Liver (tissue), 9 donors: Measurements from ENCODE around the gene ANO7. TPM values are rescaled to one million over a fixed set of nuclear protein-coding genes. Genes with fewer than 3 reads are reported as not detected.

Experiments
- DNase-seq: peaks from one replicate; pipeline ENCODE4 v3.0.0-alpha.2; 2017; ENCODE audit warnings: low spot score
- H3K27ac ChIP-seq, 2 donors: one replicate each; pipeline ENCODE4 v1.7.0; 2013; ENCODE audit warnings: inconsistent platforms in 2 of 2, low read length in 2 of 2, control low read depth in 1 of 2, low read depth in 1 of 2, mild to moderate bottlenecking in 1 of 2
- H3K27me3 ChIP-seq, 4 donors: one replicate each; pipeline versions ENCODE4 v1.6.1 to v1.7.0; 2013; ENCODE audit warnings: low read length in 3 of 4, inconsistent platforms in 1 of 4, mild to moderate bottlenecking in 1 of 4, moderate library complexity in 1 of 4; ENCODE audit not compliant: control insufficient read depth in 4 of 4, insufficient read depth in 4 of 4
- H3K36me3 ChIP-seq, 4 donors: one replicate each; pipeline versions ENCODE4 v1.6.1 to v1.7.0; 2013; ENCODE audit warnings: low read length in 3 of 4, mild to moderate bottlenecking in 3 of 4, low read depth in 1 of 4, moderate library complexity in 1 of 4; ENCODE audit not compliant: control insufficient read depth in 4 of 4, insufficient read depth in 3 of 4
- H3K4me1 ChIP-seq, 4 donors: one replicate each; pipeline versions ENCODE4 v1.6.1 to v1.7.0; 2013; ENCODE audit warnings: low read length in 3 of 4, mild to moderate bottlenecking in 3 of 4, moderate library complexity in 1 of 4; ENCODE audit not compliant: control insufficient read depth in 4 of 4, insufficient read depth in 4 of 4
- H3K4me3 ChIP-seq, 3 donors: one replicate each; pipeline versions ENCODE4 v1.6.1 to v1.7.0; 2013; ENCODE audit warnings: low read length in 3 of 3, control low read depth in 1 of 3, low read depth in 1 of 3, mild to moderate bottlenecking in 1 of 3
- H3K9ac ChIP-seq, 2 donors: one replicate each; pipeline ENCODE4 v1.7.0; 2013; ENCODE audit warnings: low read length in 2 of 2, mild to moderate bottlenecking in 2 of 2, moderate library complexity in 2 of 2, control low read depth in 1 of 2, low read depth in 1 of 2
- H3K9me3 ChIP-seq, 4 donors: one replicate each; pipeline versions ENCODE4 v1.6.1 to v1.7.0; 2013; ENCODE audit warnings: low read length in 3 of 4; ENCODE audit not compliant: control insufficient read depth in 4 of 4
- ATF3 ChIP-seq: IDR thresholded peaks from 2 replicates; pipeline ENCODE4 v1.6.1; 2016; ENCODE audit warnings: antibody characterized with exemption
- CTCF ChIP-seq: fragments of 150-350 bp; IDR thresholded peaks from 2 replicates; pipeline ENCODE4 v1.5.1; 2017; ENCODE audit warnings: improper control_type of control experiment, low read depth, low read length; ENCODE audit not compliant: missing input control
- EGR1 ChIP-seq, 2 donors: IDR thresholded peaks; 2 replicates each; pipeline ENCODE4 v1.6.1; 2016 to 2018; ENCODE audit warnings: antibody characterized with exemption in 2 of 2, low read depth in 2 of 2
- FOXA1 ChIP-seq: IDR thresholded peaks from 2 replicates; pipeline ENCODE4 v1.6.1; 2016; ENCODE audit warnings: antibody characterized with exemption
- FOXA2 ChIP-seq: IDR thresholded peaks from 2 replicates; pipeline ENCODE4 v1.6.1; 2016; ENCODE audit warnings: antibody characterized with exemption
- GABPA ChIP-seq, 2 donors: IDR thresholded peaks in 1 of 2; conservative IDR thresholded peaks in 1 of 2; 2 replicates each; pipeline ENCODE4 v1.6.1; 2016; ENCODE audit warnings: antibody characterized with exemption in 2 of 2, mild to moderate bottlenecking in 1 of 2, moderate library complexity in 1 of 2
- HNF4G ChIP-seq: IDR thresholded peaks from 2 replicates; pipeline ENCODE4 v1.6.1; 2016; ENCODE audit warnings: antibody characterized with exemption
- JUND ChIP-seq, 2 donors: IDR thresholded peaks; 2 replicates each; pipeline ENCODE4 v1.6.1; 2016; ENCODE audit warnings: antibody characterized with exemption in 2 of 2
- MAX ChIP-seq: IDR thresholded peaks from 2 replicates; pipeline ENCODE4 v1.6.1; 2016; ENCODE audit warnings: antibody characterized with exemption
- NR2F2 ChIP-seq: IDR thresholded peaks from 2 replicates; pipeline ENCODE4 v1.6.1; 2016; ENCODE audit warnings: antibody characterized with exemption
- RAD21 ChIP-seq, 2 donors: IDR thresholded peaks; 2 replicates each; pipeline ENCODE4 v1.6.1; 2016; ENCODE audit warnings: antibody characterized with exemption in 2 of 2, mild to moderate bottlenecking in 2 of 2
- REST ChIP-seq: IDR thresholded peaks from 2 replicates; pipeline ENCODE4 v1.6.1; 2016; ENCODE audit warnings: antibody characterized with exemption, mild to moderate bottlenecking
- RXRA ChIP-seq, 2 donors: IDR thresholded peaks; 2 replicates each; pipeline ENCODE4 v1.6.1; 2017 to 2018; ENCODE audit warnings: antibody characterized with exemption in 2 of 2, mild to moderate bottlenecking in 1 of 2
- SP1 ChIP-seq: IDR thresholded peaks from 2 replicates; pipeline ENCODE4 v1.6.1; 2018; ENCODE audit warnings: antibody characterized with exemption, mild to moderate bottlenecking
- TAF1 ChIP-seq: conservative IDR thresholded peaks from 2 replicates; pipeline ENCODE4 v1.6.1; 2016; ENCODE audit warnings: antibody characterized with exemption, mild to moderate bottlenecking
- YY1 ChIP-seq: IDR thresholded peaks from 2 replicates; pipeline ENCODE4 v1.6.1; 2016; ENCODE audit warnings: antibody characterized with exemption, mild to moderate bottlenecking
- ZBTB33 ChIP-seq: IDR thresholded peaks from 2 replicates; pipeline ENCODE4 v1.6.1; 2016; ENCODE audit warnings: antibody characterized with exemption
- WGBS: extraction: QIAGEN DNeasy Blood & Tissue Kit; methylation state at CpG from one replicate; pipeline ENCODE4 v1.1.7; 2013; 5-methylcytosine and 5-hydroxymethylcytosine counted together
- polyA plus RNA-seq, 2 donors: library from polyadenylated mRNA; stranded (reverse) in 1 of 2; unstranded in 1 of 2; fragments of 200-250 nt in 1 of 2; fragments of >200 nt in 1 of 2; fragmentation: Nextera tagmentation in 1 of 2; extraction: Ambion mirVana in 1 of 2; gene quantifications; one replicate each; pipeline versions ENCODE4 v1.2.1 to v1.2.3, GENCODE V29; 2013 to 2015
- total RNA-seq, 2 donors: library from RNA; depleted of rRNA; stranded (reverse); fragments of >200 nt; gene quantifications; one replicate each; pipeline ENCODE4 v1.2.3, GENCODE V29; 2014
- donor health status: healthy.
- donor health status: healthy.
- donor health status: healthy.
- donor health status: healthy.
- donor health status: healthy.

Gene ANO7
- total and polyA plus RNA-seq, 4 donors: 0.25 to 0.70 (median 0.45) TPM

- DNase-seq: no peak
- H3K27ac ChIP-seq: no peak overlapping the region
- H3K27me3 ChIP-seq: no peaks in the 10 kb centered on the region
- WGBS: 94% methylated on average over 6 of the region's 6 CpGs
- TF ChIP-seq FOXA1 (no peak), FOXA2 (no peak), RAD21 (IDR thresholded peaks at IDR 0.05) (no peak)
- H3K9ac ChIP-seq: no peak overlapping the region
- peaks cover 0 to 4% (median 0%) of the 10 kb centered on the region in 4 donors for H3K36me3 ChIP-seq
- H3K4me3 ChIP-seq: no peak overlapping the region
- H3K9me3 ChIP-seq: no peaks in the 10 kb centered on the region
- H3K4me1 ChIP-seq: no peaks in the 10 kb centered on the region
These were observed 46.4 kb upstream of the ANO7 start for GRCh38 chr2:241142063-241142462.

- peaks cover 0 to 4% (median 0%) of the 10 kb centered on the region in 4 donors for H3K36me3 ChIP-seq
- no peak for DNase-seq
- no peak for TF ChIP-seq FOXA1
- no peak for TF ChIP-seq TAF1
- no peak for TF ChIP-seq JUND (IDR thresholded peaks at IDR 0.05)
- TF ChIP-seq RAD21 (IDR thresholded peaks at IDR 0.05): no peak
- TF ChIP-seq ZBTB33: no peak
- no peak for TF ChIP-seq REST
- no peak for TF ChIP-seq EGR1 (IDR thresholded peaks at IDR 0.05; ENCODE audit: low read depth in 2 of 2)
- no peak overlapping the region for H3K4me3 ChIP-seq
- WGBS: 88% methylated on average over 9 of the region's 9 CpGs
- H3K27me3 ChIP-seq: no peaks in the 10 kb centered on the region
- H3K27ac ChIP-seq: no peak overlapping the region
- no peaks in the 10 kb centered on the region for H3K9me3 ChIP-seq
- H3K4me1 ChIP-seq: no peaks in the 10 kb centered on the region
- H3K9ac ChIP-seq: no peak overlapping the region
These were observed 45.9 kb upstream of the ANO7 start for GRCh38 chr2:241142593-241142992.

- H3K4me1 ChIP-seq: peaks cover 3 to 24% (median 18%) of the 10 kb centered on the region in 4 donors
- H3K9me3 ChIP-seq: no peaks in the 10 kb centered on the region
- no peaks in the 10 kb centered on the region for H3K36me3 ChIP-seq
- 90% methylated on average over 4 of the region's 4 CpGs for WGBS
- H3K27me3 ChIP-seq: no peaks in the 10 kb centered on the region
- no peak overlapping the region for H3K27ac ChIP-seq
- H3K4me3 ChIP-seq: no peak overlapping the region
- no peak overlapping the region for H3K9ac ChIP-seq
- no peak for DNase-seq
- TF ChIP-seq CTCF (no peak), GABPA (IDR thresholded peaks at IDR 0.05 in 1 of 2, conservative IDR thresholded peaks at IDR 0.05 in 1 of 2) (no peak), RXRA (IDR thresholded peaks at IDR 0.05) (no peak), MAX (no peak), ATF3 (no peak), TAF1 (no peak), EGR1 (IDR thresholded peaks at IDR 0.05; ENCODE audit: low read depth in 2 of 2) (no peak), SP1 (no peak), HNF4G (no peak), REST (no peak), FOXA2 (no peak), FOXA1 (no peak), NR2F2 (no peak), YY1 (no peak), JUND (IDR thresholded peaks at IDR 0.05) (no peak)
These were observed 42.2 kb upstream of the ANO7 start for GRCh38 chr2:241146286-241146685.
